Upper lobe of left lung (tissue), 4 donors: ENCODE results near the gene OTOF.

Experiments
- EP300 ChIP-seq, 4 donors: sonication (generic); formaldehyde crosslinking; IDR thresholded peaks; one replicate each; pipeline ENCODE4 v1.5.1; 2017; ENCODE audit warnings: antibody characterized with exemption in 4 of 4, control low read depth in 2 of 4
- POLR2A ChIP-seq, 4 donors: fragments of 450-650 bp; IDR thresholded peaks; one replicate each; pipeline ENCODE4 v1.5.1; 2016 to 2017; ENCODE audit warnings: antibody characterized with exemption in 4 of 4, mild to moderate bottlenecking in 2 of 4
- POLR2AphosphoS5 ChIP-seq, 2 donors: sonication (generic); formaldehyde crosslinking; IDR thresholded peaks; one replicate each; pipeline ENCODE4 v1.5.1; 2017; ENCODE audit warnings: antibody characterized with exemption in 2 of 2
- TF ChIP-seq, protein P1 (sequence below), 6 experiments: fragments of 450-650 bp in 4 of 6; fragments of 200-600 bp in 2 of 6; sonication (generic) in 2 of 6; IDR thresholded peaks; one replicate each; pipeline ENCODE4 v1.5.1; 2016 to 2019; ENCODE audit warnings: antibody characterized with exemption in 6 of 6

DNA sequence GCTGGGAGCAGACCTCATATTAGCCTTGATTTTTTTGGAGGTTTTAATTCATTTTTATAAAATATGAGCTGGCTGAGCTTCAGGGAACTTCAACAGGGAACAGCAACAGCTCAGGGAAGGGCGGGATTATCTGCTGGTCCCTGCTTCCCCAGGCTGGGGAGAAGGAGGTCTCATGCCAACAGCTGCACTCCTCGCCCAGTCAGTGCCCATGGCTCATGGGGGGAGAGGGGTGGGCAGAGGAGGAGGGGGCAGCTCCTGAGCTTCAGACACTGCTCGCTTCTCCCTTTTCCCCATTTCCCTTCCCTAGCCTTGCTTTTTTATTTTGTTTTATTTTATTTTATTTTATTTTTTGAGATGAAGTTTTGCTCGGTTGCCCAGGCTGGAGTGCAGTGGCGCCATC, 442 bp upstream of the OTOF start:
- TF ChIP-seq, protein P1, sequence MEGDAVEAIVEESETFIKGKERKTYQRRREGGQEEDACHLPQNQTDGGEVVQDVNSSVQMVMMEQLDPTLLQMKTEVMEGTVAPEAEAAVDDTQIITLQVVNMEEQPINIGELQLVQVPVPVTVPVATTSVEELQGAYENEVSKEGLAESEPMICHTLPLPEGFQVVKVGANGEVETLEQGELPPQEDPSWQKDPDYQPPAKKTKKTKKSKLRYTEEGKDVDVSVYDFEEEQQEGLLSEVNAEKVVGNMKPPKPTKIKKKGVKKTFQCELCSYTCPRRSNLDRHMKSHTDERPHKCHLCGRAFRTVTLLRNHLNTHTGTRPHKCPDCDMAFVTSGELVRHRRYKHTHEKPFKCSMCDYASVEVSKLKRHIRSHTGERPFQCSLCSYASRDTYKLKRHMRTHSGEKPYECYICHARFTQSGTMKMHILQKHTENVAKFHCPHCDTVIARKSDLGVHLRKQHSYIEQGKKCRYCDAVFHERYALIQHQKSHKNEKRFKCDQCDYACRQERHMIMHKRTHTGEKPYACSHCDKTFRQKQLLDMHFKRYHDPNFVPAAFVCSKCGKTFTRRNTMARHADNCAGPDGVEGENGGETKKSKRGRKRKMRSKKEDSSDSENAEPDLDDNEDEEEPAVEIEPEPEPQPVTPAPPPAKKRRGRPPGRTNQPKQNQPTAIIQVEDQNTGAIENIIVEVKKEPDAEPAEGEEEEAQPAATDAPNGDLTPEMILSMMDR (IDR thresholded peaks at IDR 0.05): no peak
- TF ChIP-seq EP300 (IDR thresholded peaks at IDR 0.05): no peak
- no peak for TF ChIP-seq POLR2A (IDR thresholded peaks at IDR 0.05)
- TF ChIP-seq POLR2AphosphoS5 (IDR thresholded peaks at IDR 0.05): no peak
